Mucosa of stomach (tissue), 1 donor: ENCODE measurements around the gene IL31RA.

Experiments
- H3K27me3 ChIP-seq: one replicate; pipeline ENCODE4 v1.7.0; 2013; ENCODE audit warnings: mild to moderate bottlenecking, low read length; ENCODE audit not compliant: control insufficient read depth, insufficient read depth
- H3K36me3 ChIP-seq: one replicate; pipeline ENCODE4 v1.7.0; 2013; ENCODE audit warnings: low read length; ENCODE audit not compliant: control insufficient read depth, insufficient read depth
- H3K4me1 ChIP-seq: one replicate; pipeline ENCODE4 v1.7.0; 2013; ENCODE audit warnings: mild to moderate bottlenecking, low read length; ENCODE audit not compliant: control insufficient read depth, insufficient read depth
- H3K4me3 ChIP-seq: one replicate; pipeline ENCODE4 v1.7.0; 2013; ENCODE audit warnings: low read length
- H3K9ac ChIP-seq: one replicate; pipeline ENCODE4 v1.7.0; 2013; ENCODE audit warnings: mild to moderate bottlenecking, low read length, moderate library complexity
- H3K9me3 ChIP-seq: one replicate; pipeline ENCODE4 v1.7.0; 2013; ENCODE audit warnings: mild to moderate bottlenecking, low read length, moderate library complexity; ENCODE audit not compliant: control insufficient read depth
- donor health status: Pancreatic carcinoma.

The IL31RA gene

DNA sequence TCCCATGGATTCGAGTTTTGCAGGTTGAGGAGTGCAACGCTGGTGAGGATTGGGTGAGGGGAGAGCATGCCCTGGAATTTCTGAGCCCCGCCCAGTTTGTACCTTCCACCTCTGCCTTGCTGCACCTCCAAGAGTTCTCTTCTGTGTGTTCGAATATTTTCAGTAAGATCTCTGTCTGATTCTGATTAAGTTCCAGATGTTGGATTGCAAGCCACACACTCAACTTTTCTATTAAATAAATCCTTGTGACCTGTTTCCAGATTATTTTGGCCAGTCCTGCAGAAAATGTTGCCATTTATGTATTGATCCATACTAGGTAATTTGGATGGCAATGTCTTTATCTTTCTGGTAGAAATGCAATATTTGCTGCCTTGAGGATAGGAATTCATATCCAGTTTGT, 54.1 kb downstream of the IL31RA start:
- no peak overlapping the region for H3K9ac ChIP-seq
- H3K36me3 ChIP-seq: no peaks in the 10 kb centered on the region
- no peaks in the 10 kb centered on the region for H3K4me1 ChIP-seq
- H3K27me3 ChIP-seq: no peaks in the 10 kb centered on the region
- H3K4me3 ChIP-seq: no peak overlapping the region
- H3K9me3 ChIP-seq: no peaks in the 10 kb centered on the region

DNA sequence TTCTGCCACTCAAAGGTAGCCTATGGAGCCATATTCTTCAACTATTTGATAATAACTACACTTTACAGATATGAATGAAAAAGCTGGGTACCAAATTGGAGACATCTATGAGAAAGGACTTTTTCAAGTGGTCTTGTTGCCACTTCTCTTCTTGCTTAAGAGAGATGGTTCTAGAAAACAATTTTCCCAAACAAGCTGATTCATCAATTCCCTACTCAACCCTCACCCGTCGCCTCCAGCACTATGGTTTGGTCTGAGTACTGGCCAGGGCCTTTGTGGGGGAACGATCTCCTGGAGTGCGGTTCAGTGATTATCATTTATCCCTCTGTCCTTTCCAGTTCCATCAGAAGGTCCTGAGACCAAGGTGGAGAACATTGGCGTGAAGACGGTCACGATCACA, 56.8 kb downstream of the IL31RA start:
- Histone ChIP-seq H3K9ac (no peak overlapping the region), H3K36me3 (no peaks in the 10 kb centered on the region), H3K27me3 (no peaks in the 10 kb centered on the region), H3K9me3 (no peaks in the 10 kb centered on the region), H3K4me1 (no peaks in the 10 kb centered on the region), H3K4me3 (no peak overlapping the region)

DNA sequence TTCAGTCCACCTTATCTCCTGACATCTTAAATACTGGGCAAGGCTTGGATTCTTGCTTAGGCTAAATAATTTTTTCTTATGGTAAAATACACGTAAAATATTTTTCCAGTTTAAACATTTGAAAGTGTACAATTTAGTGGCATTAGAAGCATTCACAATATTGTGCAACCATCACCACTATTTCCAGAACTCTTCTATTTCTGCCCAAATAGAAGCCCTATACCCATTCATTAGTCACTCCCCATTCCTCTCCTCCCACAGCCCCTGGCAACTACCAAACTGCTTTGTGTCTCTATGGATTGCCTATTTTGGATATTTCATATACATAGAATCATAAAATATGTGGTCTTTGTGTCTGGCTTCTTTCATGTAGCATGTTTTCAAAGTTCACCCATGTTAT, 57.6 kb downstream of the IL31RA start:
- H3K4me1 ChIP-seq: no peaks in the 10 kb centered on the region
- no peaks in the 10 kb centered on the region for H3K27me3 ChIP-seq
- H3K9me3 ChIP-seq: no peaks in the 10 kb centered on the region
- H3K36me3 ChIP-seq: no peaks in the 10 kb centered on the region
- no peak overlapping the region for H3K9ac ChIP-seq
- H3K4me3 ChIP-seq: no peak overlapping the region

DNA sequence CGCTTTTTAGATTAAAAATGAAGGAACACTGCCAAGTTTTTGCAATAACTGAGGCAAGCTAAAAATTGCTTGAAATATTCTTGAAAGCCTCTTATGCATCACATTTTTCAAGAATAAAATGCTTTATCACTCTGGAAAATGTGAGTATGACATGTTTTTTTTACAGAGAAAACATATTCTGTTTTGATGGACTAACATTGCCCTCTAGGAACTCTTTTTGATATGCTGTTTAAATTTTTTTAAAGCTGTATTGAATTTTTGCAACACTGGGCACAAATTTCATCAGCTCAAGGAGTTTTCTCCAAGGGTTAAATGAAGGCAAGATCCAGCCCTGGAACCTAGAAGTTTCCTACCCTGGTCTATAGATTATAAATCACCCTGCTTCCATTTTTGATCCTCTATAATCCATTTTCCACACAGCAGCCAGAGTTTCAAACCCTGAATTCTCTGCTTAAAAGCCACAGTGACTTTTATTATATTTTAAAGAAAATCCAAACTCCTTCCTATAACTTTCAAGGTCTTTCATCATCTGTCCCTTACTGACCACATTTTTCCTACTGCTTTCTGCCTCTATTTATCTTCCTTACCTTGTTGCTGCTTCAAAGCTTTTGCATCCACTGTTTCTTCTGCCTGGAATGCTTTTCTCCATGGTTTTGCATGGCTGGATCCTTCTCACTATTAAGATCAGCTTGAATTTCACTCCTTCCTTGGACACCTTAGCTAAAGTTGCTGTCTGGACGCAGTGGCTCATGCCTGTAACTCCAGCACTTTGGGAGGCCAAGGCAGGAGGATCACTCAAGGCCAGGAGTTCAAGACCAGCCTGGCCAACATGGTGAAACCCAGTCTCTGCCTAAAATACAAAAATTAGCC, 60.9 kb downstream of the IL31RA start:
- no peaks in the 10 kb centered on the region for H3K27me3 ChIP-seq
- H3K4me1 ChIP-seq: no peaks in the 10 kb centered on the region
- H3K9ac ChIP-seq: no peak overlapping the region
- H3K9me3 ChIP-seq: no peaks in the 10 kb centered on the region
- no peaks in the 10 kb centered on the region for H3K36me3 ChIP-seq
- H3K4me3 ChIP-seq: no peak overlapping the region

DNA sequence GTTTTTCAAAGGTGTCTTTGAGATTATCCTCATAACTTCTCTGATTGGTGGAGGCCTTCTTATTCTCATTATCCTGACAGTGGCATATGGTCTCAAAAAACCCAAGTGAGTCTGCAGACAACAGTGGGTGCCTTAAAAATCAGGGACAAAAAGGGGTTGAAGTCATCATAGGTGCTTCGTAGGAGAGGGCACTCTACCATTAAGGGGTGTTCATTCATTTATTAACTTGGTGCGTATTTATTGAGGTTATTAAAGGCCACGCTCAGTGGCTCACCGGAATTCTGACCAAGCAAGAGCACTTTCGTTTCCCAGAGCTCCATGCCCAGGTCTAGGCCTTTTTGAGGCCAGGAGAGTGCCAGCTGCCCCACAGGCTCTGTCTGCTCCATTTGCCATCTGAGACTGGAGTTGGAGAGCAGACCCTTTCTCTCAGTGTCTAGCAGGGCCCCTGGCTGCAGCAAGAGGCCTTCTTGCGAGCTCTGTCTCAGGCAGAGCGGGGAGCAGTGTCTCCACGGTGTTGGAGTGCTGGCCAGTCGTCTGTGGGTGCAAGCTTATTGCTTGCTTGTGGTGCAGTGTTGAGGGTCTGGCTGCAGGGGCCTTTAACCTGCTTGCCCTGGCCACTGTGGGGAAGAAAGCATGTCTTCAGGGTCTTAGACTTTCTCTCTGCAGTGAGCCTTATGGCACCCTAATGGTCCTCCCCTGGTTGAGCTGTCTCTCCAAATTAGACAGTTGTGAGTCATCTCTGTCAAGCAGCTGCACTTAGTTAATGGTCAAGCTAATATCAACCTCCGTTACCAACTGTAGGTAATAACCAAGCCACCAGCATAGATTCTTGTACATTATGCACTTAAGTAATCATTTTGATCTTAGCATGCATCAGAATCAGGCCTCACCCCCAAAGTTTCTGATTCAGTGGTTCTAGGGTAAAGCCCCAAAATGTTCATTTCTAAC, 62.6 kb downstream of the IL31RA start:
- Histone ChIP-seq H3K9me3 (no peaks in the 10 kb centered on the region), H3K27me3 (no peaks in the 10 kb centered on the region), H3K4me3 (no peak overlapping the region), H3K36me3 (no peaks in the 10 kb centered on the region), H3K9ac (no peak overlapping the region), H3K4me1 (no peaks in the 10 kb centered on the region)

DNA sequence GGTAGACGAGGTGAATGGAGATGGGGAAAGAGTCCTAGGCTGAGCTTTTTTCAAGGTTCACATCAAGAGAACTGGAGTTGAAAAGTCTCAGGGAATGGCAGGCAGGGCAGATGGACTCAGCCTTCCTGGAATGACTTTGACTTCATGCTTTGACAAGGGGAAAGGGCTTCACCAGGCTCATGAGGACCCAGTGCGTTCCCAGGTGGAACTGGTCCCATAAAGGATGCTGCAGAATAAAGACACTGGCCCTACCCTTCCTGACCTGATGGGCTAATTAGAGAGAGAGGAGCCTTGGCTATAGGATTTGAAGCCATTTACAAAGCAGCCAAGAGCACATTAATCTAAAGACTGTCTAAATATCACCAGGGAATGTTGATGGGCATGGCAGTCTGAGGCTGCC, 63.8 kb downstream of the IL31RA start:
- Histone ChIP-seq H3K9me3 (no peaks in the 10 kb centered on the region), H3K36me3 (no peaks in the 10 kb centered on the region)

DNA sequence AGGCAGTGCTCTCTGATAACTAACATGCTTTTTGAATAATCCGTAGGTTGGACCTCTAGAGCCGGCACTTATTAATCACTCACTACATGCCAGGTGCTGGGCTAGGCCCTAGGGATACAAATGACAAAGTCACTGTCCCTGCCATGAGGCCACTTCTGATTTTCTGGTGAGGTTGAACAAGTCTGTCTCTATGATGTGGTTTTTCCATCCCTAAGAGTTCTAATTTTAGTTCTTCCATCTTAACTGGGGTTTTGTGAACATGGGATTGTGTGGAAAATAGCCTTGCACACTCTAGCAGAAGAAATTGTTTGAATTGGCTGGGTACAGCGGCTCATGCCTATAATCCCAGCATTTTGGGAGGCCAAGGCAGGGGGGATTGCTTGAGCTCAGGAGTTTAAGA, 64.6 kb downstream of the IL31RA start:
- no peaks in the 10 kb centered on the region for H3K36me3 ChIP-seq
- H3K9ac ChIP-seq: no peak overlapping the region
- H3K9me3 ChIP-seq: no peaks in the 10 kb centered on the region
- no peaks in the 10 kb centered on the region for H3K27me3 ChIP-seq
- no peaks in the 10 kb centered on the region for H3K4me1 ChIP-seq
- no peak overlapping the region for H3K4me3 ChIP-seq

More for the DNA sequence above, 63.8 kb downstream of the IL31RA start:
- no peak overlapping the region for H3K9ac ChIP-seq
- no peaks in the 10 kb centered on the region for H3K4me1 ChIP-seq
- no peaks in the 10 kb centered on the region for H3K27me3 ChIP-seq
- no peak overlapping the region for H3K4me3 ChIP-seq

DNA sequence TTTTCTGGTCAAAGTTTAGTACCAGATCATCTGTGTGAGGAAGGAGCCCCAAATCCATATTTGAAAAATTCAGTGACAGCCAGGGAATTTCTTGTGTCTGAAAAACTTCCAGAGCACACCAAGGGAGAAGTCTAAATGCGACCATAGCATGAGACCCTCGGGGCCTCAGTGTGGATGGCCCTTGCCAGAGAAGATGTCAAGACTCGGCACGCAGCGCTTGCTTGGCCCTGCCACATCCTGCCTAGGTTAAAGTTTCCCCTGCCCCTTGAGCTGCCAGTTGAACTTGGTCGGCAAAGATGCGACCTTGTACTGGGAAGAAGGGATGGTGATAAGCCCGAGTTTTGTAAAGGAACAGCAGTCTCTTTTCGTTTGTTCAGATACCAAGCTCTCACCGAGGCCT, 65.8 kb downstream of the IL31RA start:
- Histone ChIP-seq H3K4me1 (no peaks in the 10 kb centered on the region), H3K9me3 (no peaks in the 10 kb centered on the region), H3K4me3 (no peak overlapping the region), H3K36me3 (no peaks in the 10 kb centered on the region), H3K9ac (no peak overlapping the region), H3K27me3 (no peaks in the 10 kb centered on the region)

DNA sequence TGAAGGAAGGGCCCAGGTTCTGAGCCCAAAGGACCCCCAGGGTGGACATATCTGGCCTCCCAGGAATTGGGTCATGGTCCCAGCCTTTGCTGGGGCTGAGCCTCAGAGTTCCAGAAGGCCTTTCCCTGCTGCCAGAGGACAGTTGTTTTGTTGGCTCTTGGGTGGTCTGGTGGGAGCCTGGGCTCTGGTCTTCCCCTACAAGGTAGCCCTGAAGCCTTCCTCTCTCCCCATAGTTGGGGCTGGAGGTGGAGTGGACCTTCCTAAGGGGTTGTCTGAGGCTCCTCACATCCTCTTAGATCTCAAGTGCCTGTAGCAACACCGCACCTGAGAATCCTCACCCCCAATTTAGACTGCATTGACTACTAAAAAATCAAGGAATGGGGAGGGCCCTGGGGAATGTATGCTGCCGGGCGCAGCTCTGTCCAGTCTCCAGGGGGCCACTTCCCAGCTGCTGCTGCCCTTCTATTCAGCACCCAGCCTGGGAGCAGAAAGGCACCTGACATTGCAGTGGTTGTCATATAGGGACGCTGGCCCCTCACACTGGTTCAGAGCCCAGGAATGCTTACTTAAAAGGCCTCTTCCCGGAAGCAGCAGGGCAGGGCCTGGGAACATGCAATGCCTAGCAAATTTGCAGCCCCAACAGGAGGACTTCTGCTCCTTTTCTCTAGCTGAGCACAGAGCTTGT, 66.4 kb downstream of the IL31RA start:
- no peaks in the 10 kb centered on the region for H3K27me3 ChIP-seq
- no peaks in the 10 kb centered on the region for H3K36me3 ChIP-seq
- H3K9ac ChIP-seq: no peak overlapping the region
- no peak overlapping the region for H3K4me3 ChIP-seq
- H3K4me1 ChIP-seq: no peaks in the 10 kb centered on the region
- no peaks in the 10 kb centered on the region for H3K9me3 ChIP-seq

DNA sequence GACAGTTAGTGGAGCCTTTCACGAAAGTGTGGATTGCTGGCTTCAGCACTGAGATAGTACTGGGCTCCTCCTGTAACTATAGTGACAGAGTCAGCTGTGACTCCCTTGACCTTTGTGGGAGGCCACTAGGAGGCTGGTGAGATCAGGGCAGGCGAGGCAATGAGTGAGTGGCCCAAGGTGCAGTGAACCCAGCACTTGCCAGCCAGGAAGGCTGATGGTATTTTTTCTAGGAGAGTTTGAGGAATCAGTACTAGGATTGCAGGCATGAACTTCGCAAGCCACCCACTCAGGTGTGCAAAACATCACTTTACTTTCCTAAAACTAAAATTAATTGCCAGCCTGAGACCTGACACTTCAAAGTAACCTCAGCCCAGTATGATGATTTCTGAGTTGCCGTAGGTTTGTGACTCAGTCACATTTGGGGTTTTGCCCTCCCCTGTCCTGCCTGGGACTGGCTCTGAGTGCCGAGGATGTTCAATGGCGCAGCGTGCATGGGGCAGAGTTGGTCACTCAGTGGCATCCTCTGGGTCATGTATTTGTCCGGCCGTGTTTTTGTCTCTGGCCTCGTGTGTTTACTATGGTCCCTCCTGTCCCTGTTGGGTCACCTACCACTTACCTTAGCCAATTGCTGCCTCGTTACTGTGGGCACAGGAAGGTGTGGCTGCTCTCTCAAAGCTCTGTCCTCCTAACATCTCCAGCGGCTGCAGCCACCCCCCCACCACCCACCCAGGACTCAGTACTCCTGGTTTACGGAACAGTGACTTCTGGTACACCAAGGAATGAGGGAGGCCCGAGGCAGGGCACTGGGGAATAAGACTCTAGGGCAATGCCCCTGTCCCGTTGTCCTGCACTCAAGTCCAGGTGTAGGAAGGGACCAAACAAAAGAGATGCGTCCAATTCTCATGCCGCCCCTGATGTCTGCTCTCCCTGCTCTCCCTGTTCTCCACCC, 67.2 kb downstream of the IL31RA start:
- H3K4me1 ChIP-seq: no peaks in the 10 kb centered on the region
- no peak overlapping the region for H3K4me3 ChIP-seq
- no peaks in the 10 kb centered on the region for H3K27me3 ChIP-seq
- no peaks in the 10 kb centered on the region for H3K9me3 ChIP-seq
- H3K9ac ChIP-seq: no peak overlapping the region
- no peaks in the 10 kb centered on the region for H3K36me3 ChIP-seq

DNA sequence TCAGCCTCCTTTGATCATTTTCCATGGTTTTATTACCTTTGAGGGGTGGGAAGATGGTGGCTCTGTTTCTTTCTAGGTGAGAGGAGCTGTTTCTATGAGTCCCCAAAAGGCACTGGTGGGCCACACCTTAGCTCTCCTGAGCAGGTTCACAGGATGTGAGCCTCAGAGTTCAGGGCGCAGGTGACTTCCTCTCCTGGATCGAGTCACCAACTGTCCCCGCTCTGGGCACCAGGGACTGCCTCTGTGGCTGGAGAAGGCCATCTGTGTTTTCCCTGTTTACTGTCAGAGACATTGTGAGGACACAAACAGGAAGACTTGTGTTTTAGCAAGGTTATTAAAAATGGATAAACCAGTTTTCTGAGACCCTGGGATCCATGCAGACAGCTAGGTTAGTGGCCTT, 68.5 kb downstream of the IL31RA start:
- H3K27me3 ChIP-seq: no peaks in the 10 kb centered on the region
- H3K9me3 ChIP-seq: no peaks in the 10 kb centered on the region
- no peaks in the 10 kb centered on the region for H3K36me3 ChIP-seq
- no peak overlapping the region for H3K9ac ChIP-seq
- no peaks in the 10 kb centered on the region for H3K4me1 ChIP-seq
- no peak overlapping the region for H3K4me3 ChIP-seq
